Measurements from ENCODE around the gene MOCS1.

GRCh38 chr6:39910744-39911143, 23.5 kb downstream of the MOCS1 start:
- TF ChIP-seq CTCF (IDR thresholded peaks at IDR 0.05) (no peak), POLR2AphosphoS5 (IDR thresholded peaks at IDR 0.05) (no peak), POLR2A (IDR thresholded peaks at IDR 0.05) (no peak), EP300 (IDR thresholded peaks at IDR 0.05) (no peak)

Measured in gastroesophageal sphincter (tissue), 3 donors.